ENCODE measurements around the gene ATP5MG.

ATP5MG gene

DNA sequence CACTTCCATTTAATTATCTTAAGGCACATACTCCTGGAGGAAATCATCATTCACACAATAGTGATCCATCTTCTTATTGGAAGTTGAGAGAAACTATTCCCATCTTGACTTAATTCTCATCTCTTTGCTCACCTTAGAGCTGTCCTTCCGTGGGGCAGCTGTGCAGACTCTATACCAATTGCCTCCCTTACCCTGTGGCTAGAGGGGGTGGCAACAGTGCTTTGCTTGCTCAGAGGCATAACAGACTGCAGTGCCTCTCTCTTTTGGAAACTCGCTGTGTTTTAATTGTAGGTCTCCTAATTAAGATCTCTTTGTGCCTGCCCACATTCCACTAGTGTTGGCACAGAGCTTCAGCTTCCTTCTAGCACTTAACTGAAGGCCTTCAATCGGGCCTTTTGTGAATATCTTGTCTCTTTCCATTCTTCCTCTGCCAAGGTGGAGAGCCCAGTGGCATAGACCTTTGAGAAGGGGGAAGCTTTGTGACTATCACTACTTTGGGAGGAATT is 40.4 kb downstream of the ATP5MG start:
- DNase-seq (ENCODE audit: low read depth in 3 of 3): no peak

DNA sequence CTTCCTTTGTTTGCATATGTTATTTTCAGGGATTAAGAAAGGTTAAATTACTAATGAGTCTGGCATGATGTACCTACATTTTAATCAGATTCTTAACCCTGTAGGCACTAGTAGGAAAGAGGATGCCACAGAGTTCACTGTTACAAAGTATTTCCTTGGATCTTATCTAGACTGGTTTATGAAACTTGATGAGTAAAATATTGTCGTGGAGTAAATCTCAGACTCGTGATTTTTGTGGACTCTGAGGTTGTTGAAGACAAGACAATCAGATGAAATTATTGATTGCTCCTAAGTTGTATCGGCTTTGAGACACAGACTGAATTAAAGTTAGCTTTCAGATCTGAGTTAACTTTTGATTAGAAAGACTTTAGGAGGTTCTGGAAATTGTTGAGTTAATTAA is 40.9 kb downstream of the ATP5MG start:
- DNase-seq (ENCODE audit: low read depth in 3 of 3): no peak

GRCh38 chr11:118442908-118443589 is 41.6 kb downstream of the ATP5MG start:
- DNase-seq (ENCODE audit: low read depth in 3 of 3): no peak

DNA sequence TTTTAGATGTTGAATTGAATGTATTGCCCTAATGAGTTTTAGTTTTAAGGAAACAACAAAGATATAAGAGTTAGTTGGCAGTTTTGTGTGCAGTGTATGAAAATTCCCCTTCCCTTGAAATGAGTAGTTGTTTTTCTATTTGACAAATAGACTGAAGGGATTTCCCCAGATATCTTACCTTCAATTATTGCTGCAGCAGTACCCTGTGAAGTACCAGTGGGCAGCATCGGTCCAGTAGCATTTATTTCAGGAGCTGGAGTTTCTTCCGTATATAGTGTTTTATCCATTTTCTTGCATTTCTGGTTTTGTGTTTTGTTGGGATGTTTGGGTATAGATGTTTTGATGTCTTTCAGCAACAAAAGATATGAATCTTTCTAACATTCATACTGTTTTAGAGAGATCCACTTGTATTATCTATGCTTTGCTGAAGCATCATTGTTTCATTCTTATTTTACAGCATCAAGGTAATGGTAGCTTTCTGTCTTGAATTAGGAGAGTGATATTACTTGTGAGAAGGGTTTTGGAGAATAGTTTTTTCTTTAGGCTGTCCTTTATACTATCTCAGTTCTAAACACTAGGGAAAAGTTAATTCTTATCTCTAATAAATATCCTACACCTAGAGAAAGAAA is 42.3 kb downstream of the ATP5MG start:
- no peak for DNase-seq (ENCODE audit: low read depth in 3 of 3)

- DNase-seq (ENCODE audit: low read depth in 3 of 3): no peak
Measured at GRCh38 chr11:118447423-118447822, 46.0 kb downstream of the ATP5MG start.

- DNase-seq (ENCODE audit: low read depth in 3 of 3): no peak
Measured at GRCh38 chr11:118448294-118448693, 46.9 kb downstream of the ATP5MG start.

- DNase-seq (ENCODE audit: low read depth in 3 of 3): no peak
Measured at GRCh38 chr11:118449316-118449918, 48.0 kb downstream of the ATP5MG start.

DNA sequence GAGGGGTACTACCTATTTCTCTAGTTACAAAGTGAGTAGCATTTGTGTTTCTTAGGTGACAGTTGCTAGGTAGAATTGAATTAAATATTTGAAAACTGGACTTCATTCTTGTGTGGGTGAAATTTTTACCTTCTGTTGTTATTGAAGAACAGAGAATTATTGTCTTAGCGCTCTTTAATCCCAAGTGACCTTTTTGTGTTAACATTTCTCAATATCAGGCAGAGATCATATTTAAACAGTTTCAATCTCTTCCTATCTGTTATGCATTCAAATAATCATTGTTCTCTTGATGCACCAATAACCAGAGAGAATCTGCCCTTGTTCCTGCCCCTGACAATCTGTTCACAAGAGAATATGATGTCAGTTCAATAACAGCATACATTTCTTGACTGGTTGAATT is 49.0 kb downstream of the ATP5MG start:
- no peak for DNase-seq (ENCODE audit: low read depth in 3 of 3)
